HG03520 (cell line): ENCODE data around the gene TBC1D16.

Experiments used
- ATAC-seq: cut with Tn5 transposase; IDR thresholded peaks from one replicate; pipeline ENCODE4 v1.9.1; 2021; ENCODE audit warnings: mild to moderate bottlenecking, moderate library complexity; ENCODE audit not compliant: unreplicated experiment

TBC1D16 gene

DNA sequence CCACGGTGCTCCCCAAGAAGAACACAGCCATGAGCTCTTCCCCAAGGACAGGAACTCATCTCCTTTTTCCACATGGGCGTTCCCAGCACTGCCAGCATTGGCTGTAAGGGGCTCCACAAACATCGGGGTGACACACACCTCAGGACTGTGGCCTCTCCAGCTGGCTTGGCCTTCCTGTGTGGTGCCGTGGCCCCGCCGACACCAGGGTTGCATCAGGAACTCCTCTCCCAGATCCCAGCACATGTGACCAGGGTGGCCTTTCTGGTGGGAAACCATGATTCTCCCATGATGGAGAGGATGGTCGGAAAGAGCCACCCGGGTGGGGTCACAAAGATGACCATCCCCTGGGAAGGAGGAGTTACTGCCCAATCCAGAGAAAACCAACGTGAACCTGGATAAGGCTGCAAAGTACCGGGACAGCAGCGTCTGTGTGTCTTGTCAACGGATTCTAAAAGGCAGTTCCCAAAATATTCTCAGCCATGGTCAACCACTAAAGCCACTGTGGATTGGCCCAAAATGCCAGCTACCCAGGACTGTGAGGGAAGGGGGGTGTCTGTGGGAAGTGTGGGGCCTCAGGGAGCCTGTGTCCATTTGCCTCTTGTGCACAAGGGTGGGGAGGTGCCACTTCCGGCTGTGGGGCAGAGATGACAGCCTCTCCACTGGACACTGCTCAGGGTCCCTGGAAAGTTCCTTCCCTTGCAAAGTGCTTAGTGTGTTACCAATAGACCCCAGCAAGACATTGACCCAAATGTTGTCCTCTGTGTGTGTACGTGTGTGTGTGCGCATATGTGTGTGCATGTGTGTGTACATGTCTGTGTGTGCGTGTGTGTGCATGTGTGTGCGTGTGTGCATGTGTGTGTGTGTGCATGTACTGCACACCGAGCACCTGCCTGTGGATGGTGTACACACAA, 118.4 kb downstream of the TBC1D16 start:
- no peak for ATAC-seq

DNA sequence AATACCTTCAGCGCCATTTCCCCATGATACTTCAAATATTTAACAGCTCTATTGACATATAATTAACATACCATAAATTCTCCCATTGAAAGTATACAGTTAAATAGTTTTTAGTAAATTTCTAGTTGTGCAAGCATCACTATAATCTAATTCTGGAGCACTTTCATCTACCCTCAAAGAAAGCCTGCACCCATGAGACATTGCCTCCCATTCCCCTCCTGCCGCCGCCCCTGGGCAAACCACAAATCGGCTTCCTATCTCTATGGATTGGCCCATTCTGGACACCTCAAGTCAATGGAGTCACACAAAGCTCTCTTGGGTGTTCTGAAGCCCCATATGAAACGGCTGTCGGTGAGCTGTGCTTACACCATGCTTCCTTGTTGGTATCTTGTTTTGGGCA, 119.2 kb downstream of the TBC1D16 start:
- ATAC-seq, result no peak

DNA sequence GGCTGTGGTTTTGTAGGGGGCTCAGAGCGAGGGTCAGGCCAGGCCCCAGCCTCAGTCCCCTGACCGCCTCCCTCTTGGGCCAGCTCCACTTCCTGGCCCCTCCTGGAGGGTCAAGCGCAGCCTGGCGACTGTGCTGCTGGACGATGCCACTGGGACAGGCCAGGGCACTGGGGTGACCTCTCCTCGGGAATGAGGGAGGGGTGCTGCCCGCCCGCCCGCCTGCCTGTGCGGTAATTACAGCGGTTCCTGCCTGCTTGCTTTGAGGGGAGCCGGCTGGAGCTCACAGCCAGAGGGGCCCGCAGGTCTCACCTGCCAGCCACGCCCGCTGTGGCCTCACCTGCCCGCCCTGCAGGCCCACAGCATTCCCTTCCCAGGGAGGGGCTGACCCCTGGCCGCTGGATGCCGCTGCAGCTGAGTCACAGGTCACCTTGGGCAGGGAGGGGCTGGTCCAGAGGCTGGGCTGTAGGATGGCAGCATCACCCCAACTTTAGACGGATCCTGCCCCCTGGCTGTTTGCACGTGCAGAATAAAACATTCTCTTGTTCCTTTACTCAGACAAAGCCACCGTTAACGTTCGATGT, 119.7 kb downstream of the TBC1D16 start:
- ATAC-seq, result no peak

DNA sequence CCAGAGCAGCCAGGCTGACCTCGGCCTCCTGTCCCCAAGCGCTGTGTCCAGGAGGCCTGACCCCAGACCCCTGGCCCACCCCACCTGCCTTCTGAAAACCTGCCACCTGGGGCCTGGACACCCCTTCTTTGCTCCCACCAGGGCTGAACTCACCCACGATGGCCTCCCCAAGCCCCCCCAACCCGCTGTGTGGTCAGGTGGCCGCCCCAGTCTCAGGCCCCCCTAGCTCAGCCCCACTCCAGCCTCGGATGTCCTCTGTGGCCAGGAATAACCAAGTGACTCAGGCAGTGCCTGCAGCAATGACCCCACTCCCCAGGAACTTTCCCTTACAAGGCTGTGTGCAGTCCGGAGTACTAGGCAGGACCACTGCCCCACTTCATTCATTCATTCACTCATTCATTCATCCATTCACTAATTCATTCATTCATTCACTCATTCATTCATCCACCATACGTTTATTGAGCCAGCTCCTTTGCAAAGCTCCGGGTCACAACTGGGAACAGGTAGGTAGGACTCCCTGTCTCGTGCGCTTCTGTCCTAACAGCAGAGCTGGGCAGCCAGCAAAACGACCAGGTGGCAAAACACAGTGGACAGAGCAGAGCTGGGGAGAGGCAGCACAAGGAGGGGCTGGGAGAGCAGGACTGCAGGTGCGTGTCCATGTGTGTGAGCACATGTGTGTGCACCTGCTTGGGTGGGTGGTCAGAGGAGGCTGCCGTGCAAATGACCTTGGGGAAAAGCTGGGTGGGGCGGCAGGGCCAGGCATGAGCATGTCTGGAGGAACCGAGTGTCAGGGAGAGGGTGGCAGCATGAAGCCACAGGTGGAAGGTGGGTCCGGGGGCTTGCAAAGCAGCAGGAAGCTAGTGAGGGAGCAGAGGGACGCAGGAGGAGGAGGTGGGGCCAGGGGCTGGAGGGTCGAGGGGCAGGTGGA, 120.6 kb downstream of the TBC1D16 start:
- no peak for ATAC-seq

DNA sequence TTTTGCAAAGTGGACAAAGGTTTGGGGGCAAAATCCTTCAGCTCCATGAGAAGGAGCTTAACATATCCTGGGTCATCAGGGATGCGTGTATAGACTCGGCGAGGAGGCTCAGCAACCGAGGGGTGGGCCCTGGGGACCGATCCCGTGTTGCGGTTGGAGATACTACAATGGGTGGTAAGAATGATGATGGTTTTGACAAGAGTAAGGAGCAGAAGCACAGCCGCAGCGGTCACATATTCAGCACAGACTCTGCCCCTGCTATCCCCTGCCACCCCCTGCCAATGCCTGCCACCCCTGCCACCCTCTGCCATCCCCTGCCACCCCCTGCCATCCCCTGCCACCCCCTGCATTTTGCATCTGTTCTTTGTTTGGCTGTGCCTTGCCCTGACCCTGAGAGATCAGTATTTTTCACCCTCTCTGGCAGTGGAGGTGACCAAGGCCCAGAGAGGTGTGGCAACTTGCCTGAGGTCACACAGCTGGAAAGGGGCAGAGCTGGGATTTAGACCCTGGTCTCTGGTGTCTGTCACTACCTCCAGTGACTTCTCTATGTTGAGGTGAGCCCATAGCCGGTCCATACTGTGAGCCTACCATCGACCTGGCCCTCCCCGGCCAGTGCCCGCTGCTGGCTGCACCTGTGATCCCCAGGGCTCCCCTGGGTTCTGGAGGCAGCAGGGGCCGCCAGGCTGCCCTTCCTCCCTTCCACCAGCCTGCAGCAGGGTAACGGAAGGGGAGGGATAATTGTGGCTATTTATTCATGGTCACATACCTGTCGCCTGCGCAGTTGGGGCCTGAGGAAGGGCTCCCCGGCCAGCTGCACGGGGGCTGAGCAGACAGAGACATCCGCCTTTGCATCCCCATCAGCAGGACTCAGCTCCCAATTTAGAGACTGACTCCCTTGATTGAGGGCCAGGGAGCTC, 121.5 kb downstream of the TBC1D16 start:
- ATAC-seq, result no peak

DNA sequence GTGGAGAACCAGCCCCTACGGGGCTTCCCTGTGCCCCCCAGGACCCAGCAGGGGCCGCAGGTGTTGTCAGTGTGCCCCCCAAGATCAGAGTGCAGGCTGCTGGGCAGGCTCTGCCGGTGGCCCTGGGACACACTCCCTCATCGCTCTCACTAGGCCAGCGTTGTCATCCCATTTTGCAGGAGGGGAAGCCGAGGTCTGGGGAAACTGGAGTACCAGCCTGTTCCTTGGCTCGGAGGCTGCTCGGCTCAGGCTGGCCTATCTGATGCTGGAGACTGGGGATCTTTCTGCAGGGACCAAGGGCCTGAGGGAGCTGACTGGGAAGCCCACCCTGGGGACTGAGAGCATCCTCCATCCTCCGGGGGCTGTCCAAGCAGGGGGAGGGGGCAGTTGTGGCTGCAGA, 122.2 kb downstream of the TBC1D16 start:
- no peak for ATAC-seq

GRCh38 chr17:79912552-79913330, 122.9 kb downstream of the TBC1D16 start:
- no peak for ATAC-seq

DNA sequence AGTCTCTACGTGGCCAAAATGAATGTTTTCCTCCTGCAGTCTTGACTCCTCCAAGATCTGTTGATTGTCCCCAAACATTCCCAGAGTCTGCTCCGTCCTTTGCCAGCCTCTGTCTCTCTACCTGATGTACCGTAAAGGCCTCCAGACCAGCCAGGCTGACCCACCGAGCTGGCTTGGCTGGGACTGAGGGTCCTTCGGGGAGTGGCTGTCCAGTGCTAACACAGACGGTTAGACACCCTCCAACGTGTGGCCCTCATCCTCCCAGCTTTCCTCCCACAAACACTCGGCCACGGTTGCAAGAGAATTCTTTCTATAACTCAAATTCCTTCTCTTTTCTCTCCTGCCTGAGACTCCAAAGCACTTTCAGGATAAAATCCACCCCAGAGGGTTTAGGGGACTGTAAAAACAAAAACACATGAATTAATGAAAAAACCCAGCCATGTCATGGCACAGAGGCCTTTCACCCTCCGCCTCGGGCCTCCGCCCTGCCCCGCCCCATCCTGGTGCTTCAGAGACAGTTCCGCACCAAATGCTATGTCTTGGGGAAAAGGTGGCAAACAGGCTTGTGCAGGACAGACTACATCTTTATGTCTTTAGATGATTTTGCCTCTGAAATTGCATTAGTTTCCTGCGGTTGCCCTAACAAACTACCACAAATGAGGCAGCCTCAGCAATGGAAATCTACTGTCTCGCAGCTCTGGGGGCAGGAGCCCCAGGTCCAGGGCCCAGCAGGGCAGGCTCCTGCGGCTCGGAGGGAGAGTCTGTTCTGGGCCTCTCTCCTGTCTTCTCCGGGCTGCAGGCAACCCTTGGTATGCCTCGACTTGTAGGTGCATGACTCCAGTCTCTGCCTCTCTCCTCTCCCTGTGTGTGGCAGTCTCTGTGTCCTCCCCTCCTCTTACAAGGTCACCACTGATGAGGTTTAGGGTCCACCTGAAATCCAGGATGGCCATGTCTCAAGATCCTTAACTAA, 124.0 kb downstream of the TBC1D16 start:
- no peak for ATAC-seq

DNA sequence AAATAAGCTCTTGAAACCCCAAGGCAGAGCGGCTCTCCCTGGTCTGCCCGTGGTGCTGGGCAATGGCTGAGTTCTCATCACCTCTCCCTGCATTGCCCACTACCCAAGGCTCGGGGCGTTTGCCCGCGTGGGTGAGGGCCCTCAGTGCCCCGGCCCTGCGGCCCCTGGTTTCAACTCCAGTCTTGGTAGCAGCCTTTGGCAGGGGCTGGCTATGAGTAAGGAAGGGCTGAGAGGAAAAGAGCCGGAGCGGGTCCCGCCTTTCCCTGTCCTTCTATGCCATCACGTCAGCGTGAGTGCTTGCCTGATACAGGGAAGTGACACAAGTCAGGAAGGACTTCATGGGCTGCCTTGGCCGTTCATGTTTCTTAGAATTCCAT, 124.7 kb downstream of the TBC1D16 start:
- ATAC-seq, result no peak

DNA sequence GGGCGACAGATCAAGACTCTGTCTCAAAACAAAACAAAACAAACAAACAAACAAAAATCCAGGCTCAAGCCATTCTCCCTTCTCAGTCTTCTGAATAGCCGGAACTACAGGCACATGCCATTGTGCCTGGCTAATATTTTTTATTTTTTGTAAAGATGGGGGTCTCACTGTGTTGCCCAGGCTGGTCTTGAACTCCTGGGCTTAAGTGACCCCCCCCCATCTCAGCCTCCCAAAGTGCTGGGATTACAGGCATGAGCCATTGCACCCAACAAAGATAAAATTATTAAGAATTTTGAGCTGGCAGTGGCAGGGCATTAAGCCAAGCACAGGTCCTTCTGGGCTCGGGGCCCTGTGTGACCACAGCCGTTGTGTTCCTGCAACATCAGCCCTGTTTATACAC, 126.6 kb downstream of the TBC1D16 start:
- no peak for ATAC-seq

GRCh38 chr17:79907850-79908249, 127.8 kb downstream of the TBC1D16 start:
- ATAC-seq, result no peak

DNA sequence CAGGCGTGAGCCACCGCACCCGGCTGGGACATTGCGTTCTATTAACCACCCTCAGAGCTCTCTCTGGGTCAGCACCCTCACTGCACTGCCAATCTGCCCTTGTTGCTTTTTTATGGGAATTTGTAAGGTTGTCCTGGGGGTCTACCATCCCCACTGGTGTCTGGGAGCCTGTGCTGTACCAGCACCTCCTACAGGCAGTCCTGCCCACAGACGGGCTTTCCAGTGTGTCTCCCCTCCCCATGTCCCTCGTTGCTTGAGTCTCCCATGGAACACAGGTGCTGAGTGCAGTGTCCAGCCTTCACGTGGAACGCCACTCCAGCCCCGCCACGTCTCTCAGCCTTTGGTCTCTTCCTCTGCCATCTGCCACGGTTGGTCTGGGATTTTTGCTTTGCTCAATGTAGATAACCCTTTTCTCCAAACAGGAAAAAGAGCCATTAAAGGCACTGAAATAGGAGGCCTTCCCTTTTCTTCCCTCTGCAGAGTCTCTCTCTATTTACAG, 128.4 kb downstream of the TBC1D16 start:
- no peak for ATAC-seq

- no peak for ATAC-seq
Observed at GRCh38 chr17:79905832-79906231, 129.8 kb downstream of the TBC1D16 start.

- no peak for ATAC-seq
Observed at GRCh38 chr17:79904865-79905264, 130.8 kb downstream of the TBC1D16 start.

DNA sequence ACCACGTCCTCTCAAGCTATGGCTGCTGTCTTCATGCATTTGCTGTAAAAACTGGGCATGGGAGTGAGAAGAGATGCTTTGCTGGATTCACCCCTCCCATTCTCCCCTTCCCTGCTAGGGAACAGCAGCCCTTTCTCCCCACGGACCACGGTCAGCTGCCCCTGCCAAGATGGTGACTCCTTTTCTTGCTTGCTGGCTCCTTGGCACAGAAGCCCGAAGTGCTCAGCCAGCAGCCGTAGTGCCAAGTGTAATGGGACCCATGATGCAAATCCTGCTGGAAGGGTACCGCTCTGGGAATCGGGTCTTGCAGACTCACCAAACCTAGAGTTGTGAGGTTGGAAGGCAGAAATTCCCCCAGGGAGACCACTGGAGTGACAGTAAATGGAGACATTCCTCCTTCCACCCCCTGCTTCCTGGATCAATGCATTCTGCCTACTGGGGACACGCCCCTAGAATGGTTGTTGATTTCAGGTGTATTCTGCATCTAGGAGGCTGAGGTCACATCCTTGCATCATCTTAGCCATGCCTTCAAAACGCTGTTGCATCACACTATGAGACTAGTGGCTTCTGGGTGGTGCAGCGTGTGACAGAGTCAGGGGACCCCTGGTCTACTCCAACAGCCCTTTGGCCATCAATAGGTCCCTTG, 133.4 kb downstream of the TBC1D16 start:
- ATAC-seq, result no peak

DNA sequence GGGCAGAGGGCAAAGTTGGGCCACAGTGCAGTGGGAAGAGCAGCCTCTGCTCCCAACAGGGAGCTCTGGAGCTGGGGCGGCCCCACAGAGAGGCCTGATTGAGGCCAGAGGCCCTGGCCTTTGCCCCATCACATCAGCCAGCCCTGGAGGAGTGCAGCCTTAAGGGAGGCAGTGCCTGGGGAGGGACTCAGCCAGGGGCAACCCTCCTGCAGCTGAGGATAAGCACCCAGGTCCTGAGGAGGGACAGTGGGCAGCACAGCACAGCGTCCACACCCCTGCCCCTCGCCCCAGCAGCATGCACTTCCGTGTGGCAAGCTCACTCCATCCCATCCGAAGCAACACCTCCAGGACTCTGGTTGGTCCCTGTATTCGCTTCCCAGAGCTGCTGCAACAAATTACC, 134.5 kb downstream of the TBC1D16 start:
- ATAC-seq, result no peak

- ATAC-seq, result no peak
Observed at GRCh38 chr17:79899584-79899983, 136.1 kb downstream of the TBC1D16 start.
